ENCODE results near the gene PERCC1. TPM values are rescaled to one million over a fixed set of nuclear protein-coding genes. Genes with fewer than 3 reads are reported as not detected.

The PERCC1 gene
- polyA plus RNA-seq, 1 experiment: not detected

- CTCF ChIA-PET: interaction anchor here (0.5 kb wide), 1 partner anchor 681 kb away, joined by 8 read pairs; no protein-coding TSS in a partner anchor
- POLR2A ChIA-PET: no interaction called here
- H3K4me3 ChIP-seq (ENCODE audit: low read depth, low read length): no peak overlapping the region
- DNase-seq (ENCODE audit: low read depth, low spot score): no peak
- H3K27ac ChIP-seq (ENCODE audit: low read depth, low read length): no peak overlapping the region
- TF ChIP-seq CTCF (IDR thresholded peaks at IDR 0.05; ENCODE audit: low read depth, low read length): no peak
- H3K27me3 ChIP-seq (ENCODE audit: control insufficient read depth, insufficient read depth, low read length): no peaks in the 10 kb centered on the region
- H3K9me3 ChIP-seq (ENCODE audit: control insufficient read depth, insufficient read depth, low read length): no peaks in the 10 kb centered on the region
Measured at GRCh38 chr16:1433756-1434155, 2.9 kb downstream of the PERCC1 start.

- ChIA-PET POLR2A (no interaction called here), CTCF (no interaction called here)
- no peak for TF ChIP-seq CTCF (IDR thresholded peaks at IDR 0.05; ENCODE audit: low read depth, low read length)
Measured at GRCh38 chr16:1434644-1435592, 4.0 kb downstream of the PERCC1 start.

GRCh38 chr16:1435921-1436697, 5.2 kb downstream of the PERCC1 start:
- CTCF ChIA-PET: no interaction called here
- no peaks in the 10 kb centered on the region for H3K27me3 ChIP-seq (ENCODE audit: control insufficient read depth, insufficient read depth, low read length)
- H3K9me3 ChIP-seq (ENCODE audit: control insufficient read depth, insufficient read depth, low read length): no peaks in the 10 kb centered on the region; the same call in 1 of the 2 replicates
- H3K27ac ChIP-seq (ENCODE audit: low read depth, low read length): no peak overlapping the region
- no peak for DNase-seq (ENCODE audit: low read depth, low spot score)
- TF ChIP-seq CTCF (IDR thresholded peaks at IDR 0.05; ENCODE audit: low read depth, low read length): no peak
- POLR2A ChIA-PET: no interaction called here
- H3K4me3 ChIP-seq (ENCODE audit: low read depth, low read length): no peak overlapping the region

More at GRCh38 chr16:1434644-1435592, 4.0 kb downstream of the PERCC1 start:
- Histone ChIP-seq H3K27ac (ENCODE audit: low read depth, low read length) (no peak overlapping the region), H3K27me3 (ENCODE audit: control insufficient read depth, insufficient read depth, low read length) (no peaks in the 10 kb centered on the region), H3K4me3 (ENCODE audit: low read depth, low read length) (no peak overlapping the region), H3K9me3 (ENCODE audit: control insufficient read depth, insufficient read depth, low read length) (no peaks in the 10 kb centered on the region; the same call in 1 of the 2 replicates)
- DNase-seq (ENCODE audit: low read depth, low spot score): no peak

- CTCF ChIA-PET: no interaction called here
- H3K9me3 ChIP-seq (ENCODE audit: control insufficient read depth, insufficient read depth, low read length): no peaks in the 10 kb centered on the region; the same call in 1 of the 2 replicates
- H3K27me3 ChIP-seq (ENCODE audit: control insufficient read depth, insufficient read depth, low read length): no peaks in the 10 kb centered on the region
- no peak for TF ChIP-seq CTCF (IDR thresholded peaks at IDR 0.05; ENCODE audit: low read depth, low read length)
- DNase-seq (ENCODE audit: low read depth, low spot score): no peak
- POLR2A ChIA-PET: no interaction called here
- no peak overlapping the region for H3K27ac ChIP-seq (ENCODE audit: low read depth, low read length)
- H3K4me3 ChIP-seq (ENCODE audit: low read depth, low read length): no peak overlapping the region
Measured at GRCh38 chr16:1436731-1437355, 6.0 kb downstream of the PERCC1 start.
